Activated CD4-positive, CD25-positive, alpha-beta regulatory T cell treated with anti-CD3 and anti-CD28 coated beads, Interleukin-2, amount 50 U/mL, for 72 hours (primary cell): ENCODE data around the gene VRK3.
"Not testable (repeated sequence)": the region's sequence is repeated elsewhere in the genome, so short reads cannot be mapped to it uniquely, and the experiment has no call there.

ENCODE experiments used
- DNase-seq: peaks from one replicate; pipeline ENCODE4 v3.0.0; 2021

Gene VRK3, protein sequence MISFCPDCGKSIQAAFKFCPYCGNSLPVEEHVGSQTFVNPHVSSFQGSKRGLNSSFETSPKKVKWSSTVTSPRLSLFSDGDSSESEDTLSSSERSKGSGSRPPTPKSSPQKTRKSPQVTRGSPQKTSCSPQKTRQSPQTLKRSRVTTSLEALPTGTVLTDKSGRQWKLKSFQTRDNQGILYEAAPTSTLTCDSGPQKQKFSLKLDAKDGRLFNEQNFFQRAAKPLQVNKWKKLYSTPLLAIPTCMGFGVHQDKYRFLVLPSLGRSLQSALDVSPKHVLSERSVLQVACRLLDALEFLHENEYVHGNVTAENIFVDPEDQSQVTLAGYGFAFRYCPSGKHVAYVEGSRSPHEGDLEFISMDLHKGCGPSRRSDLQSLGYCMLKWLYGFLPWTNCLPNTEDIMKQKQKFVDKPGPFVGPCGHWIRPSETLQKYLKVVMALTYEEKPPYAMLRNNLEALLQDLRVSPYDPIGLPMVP

GRCh38 chr19:50025022-50025793, at the start of gene VRK3:
VRK3 (minus strand) TSS chr19:50025372; CDS start chr19:50016162, 9,210 bp downstream.
- DNase-seq, result peak; percentile 93

DNA sequence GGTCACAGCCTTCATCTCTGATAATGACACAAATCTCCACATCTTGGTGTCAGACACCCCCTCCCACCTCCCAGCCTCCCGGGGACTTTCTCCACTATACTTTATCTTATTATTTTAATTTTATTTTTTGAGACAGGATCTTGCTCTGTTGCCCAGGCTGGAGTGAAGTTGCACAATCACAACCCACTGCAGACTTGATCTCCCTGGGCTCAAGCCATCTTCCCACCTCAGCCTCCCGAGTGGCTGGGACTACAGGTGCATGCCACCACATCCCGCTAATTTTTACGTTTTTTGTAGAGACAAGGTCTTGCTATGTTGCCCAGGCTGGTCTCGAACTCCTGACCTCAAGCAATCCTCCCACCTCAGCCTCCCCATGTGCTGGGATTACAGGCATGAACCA, 43.2 kb upstream of the VRK3 start:
- not testable (repeated sequence) for DNase-seq

- DNase-seq, result no peak
These were observed 42.4 kb upstream of the VRK3 start for GRCh38 chr19:50067575-50067974.

- no peak for DNase-seq
These were observed 40.8 kb upstream of the VRK3 start for GRCh38 chr19:50065938-50066337.

DNA sequence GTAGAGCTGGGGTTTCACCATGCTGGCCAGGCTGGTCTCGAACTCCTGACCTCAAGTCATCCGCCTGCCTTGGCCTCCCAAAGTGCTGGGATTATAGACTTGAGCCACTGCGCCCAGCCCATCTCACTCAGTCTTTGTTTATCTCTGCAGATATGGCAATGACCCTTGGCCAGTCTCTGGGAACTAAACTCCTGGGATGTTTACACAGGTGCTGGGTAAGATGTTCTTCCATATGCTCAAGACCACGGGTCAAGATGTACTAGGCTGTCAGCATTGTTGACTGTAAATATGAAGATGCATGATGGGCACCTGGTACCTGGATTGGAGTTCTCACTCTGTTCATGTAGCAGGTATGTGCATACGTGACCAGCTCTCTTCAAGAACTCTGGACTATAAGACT, 36.5 kb upstream of the VRK3 start:
- DNase-seq, result no peak

DNA sequence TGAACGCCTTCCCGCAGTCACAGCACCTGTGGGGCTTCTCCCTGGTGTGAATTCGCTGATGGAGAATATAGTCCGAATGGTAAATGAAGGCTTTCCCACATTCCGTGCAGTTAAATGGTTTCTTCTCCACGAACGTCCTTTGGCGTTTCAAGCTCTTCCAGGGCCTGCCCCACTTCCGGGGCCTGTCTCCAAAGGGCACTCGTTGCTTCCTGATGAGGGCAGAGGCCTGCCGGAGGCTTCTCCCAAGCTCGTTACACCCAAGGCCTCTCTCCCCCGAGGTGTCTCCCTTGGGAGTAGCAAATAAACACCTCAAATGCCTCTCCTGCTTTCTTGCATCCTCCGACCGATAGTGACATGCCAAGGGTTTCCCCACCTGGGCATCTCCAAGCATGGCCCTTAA, 34.9 kb upstream of the VRK3 start:
- no peak for DNase-seq

- DNase-seq, result no peak
These were observed 33.9 kb upstream of the VRK3 start for GRCh38 chr19:50059045-50059444.

DNA sequence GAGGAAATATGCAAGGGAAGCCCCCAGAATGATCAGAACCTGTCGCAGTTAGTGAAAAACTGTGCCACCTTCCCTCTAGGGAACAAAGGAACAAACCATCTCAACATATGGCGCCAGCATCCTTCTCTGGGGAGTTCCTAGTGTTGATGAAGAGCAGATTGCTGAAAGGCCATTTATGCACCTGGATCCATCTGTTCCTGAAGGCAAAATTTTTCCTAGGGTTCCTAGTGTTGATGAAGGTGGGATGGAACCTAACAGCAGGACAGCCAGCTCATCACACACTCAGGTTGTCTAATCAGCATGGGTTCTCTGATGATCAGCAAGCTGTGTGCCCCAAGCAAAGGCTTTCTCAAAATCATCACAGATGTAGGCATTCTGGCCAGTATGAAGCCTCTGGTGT, 33.3 kb upstream of the VRK3 start:
- DNase-seq, result no peak

- DNase-seq, result no peak
These were observed 27.9 kb upstream of the VRK3 start for GRCh38 chr19:50053119-50053518.

GRCh38 chr19:50051964-50052363, 26.8 kb upstream of the VRK3 start:
- DNase-seq, result no peak

DNA sequence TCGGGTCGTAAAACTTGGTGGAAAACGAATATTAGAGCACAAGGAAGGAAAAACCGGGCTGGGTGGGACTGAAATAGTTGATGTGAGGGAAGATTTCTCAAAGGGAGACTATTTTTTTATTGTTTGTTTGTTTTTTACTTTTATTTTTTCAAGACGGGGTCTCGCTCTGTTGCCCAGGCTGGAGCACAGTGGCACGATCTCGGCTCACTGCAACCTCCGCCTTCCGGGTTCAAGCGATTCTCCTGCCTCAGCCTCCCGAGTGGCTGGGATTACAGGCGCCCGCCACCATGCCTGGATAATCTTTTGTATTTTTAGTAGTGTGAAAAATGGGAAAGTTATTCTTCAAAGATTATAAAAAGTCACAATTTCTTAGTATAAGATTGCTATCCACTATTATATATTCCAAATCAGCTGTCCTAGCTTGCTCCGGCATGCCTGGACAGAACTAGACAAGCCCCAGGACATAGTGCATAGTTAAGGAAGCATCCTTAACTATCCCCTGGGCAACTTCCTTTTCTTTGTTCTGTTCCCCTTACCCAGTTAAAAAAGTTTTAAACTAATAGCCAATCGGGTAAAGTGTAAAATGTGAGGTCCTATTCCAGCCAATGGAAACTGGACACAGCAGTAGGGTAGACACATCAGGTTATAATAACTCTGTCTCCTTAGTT, 26.2 kb upstream of the VRK3 start:
- DNase-seq, result not testable (repeated sequence)

DNA sequence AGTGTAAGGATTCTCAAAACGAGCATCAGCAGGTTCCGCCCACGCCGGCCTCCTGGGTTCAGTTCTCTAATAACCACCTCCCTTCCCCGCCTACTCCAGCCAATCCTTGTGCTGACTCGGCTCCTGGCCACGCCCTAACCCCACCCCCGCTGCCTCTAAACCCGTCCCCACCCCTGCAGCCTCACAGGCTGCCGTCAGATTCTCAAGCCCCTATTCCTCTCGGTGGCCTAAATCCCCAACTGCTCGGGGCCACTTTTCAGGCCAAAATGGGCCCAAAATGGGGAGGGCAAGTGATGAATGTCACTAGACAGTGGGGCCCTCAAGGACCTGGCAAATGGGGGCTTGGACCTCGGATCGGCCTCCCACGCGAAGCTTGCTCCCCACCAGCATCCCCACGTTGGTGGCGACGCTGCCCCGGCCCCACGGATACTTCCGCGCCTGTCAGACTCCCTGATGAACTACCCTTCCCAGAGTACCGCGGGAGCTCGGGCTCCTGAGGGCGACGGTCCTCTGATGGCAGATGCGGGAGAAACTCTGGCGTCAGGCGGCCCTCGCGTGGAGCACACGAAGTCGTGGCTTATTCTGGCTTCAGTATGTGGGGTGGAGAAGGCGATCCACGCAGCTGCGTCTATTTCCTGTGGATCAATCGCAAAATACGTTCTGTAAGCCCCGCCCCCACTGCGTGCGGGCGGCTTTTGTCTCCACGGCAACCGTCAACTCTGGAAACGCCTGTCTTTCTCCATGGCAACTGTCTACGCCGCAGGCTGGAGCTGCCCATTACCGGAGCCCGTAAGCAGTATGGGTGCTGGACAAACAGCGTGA, 25.4 kb upstream of the VRK3 start:
- DNase-seq, result peak; percentile 81

- DNase-seq, result no peak
These were observed 22.5 kb upstream of the VRK3 start for GRCh38 chr19:50047671-50048070.

DNA sequence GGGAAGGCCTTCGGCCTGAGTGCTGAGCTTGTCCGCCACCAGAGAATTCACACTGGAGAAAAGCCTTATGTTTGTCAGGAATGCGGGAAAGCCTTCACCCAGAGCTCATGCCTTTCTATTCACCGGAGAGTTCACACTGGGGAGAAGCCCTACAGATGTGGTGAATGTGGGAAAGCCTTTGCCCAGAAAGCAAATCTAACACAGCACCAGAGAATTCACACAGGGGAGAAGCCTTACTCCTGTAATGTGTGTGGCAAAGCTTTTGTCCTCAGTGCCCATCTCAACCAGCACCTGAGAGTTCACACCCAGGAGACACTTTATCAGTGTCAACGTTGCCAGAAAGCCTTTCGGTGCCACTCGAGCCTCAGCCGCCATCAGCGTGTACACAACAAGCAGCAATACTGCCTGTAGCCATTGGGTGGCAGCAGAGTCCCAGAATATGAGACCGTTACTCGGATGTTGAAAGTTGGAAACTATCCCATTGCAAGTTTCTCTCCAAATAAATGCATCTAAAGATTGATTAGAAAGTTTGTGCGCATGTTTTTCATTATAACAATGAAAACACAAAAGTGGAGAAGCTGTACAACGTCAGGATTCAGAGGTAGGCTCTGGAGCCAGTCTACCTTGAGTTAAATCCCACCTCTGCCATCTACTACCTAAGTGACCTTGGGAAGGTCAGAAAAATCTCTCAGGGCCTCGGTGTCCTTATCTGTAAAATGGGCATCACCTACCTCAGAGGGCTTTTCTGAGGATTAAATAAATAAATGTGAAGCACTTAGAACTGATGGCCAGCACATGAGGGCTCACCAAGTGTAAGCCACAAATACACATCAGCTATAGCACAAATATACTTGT, 21.7 kb upstream of the VRK3 start:
- DNase-seq, result peak; percentile 73

- no peak for DNase-seq
These were observed 19.8 kb upstream of the VRK3 start for GRCh38 chr19:50044922-50045321.

DNA sequence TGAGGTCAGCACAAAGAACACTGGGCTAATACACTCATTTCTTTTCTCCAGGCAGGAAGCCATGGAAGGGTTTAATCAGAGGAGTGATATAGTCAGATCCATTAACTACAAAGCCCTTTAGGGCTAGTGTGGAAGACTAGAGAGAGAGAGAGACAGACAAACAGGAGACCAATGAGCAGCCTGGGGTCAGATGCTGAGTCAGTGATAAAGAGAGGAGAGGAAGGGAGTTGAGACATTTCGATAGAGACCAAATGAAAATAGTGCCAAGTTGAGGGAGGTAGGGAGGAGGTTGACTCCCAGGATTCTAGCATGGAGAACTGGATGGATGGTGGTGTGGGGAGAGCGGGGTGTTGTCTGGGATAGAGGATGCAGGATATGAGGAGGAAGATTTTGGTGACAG, 18.8 kb upstream of the VRK3 start:
- no peak for DNase-seq

GRCh38 chr19:50042363-50043024, 17.3 kb upstream of the VRK3 start:
- DNase-seq, result no peak

- no peak for DNase-seq
These were observed 15.8 kb upstream of the VRK3 start for GRCh38 chr19:50040967-50041366.

DNA sequence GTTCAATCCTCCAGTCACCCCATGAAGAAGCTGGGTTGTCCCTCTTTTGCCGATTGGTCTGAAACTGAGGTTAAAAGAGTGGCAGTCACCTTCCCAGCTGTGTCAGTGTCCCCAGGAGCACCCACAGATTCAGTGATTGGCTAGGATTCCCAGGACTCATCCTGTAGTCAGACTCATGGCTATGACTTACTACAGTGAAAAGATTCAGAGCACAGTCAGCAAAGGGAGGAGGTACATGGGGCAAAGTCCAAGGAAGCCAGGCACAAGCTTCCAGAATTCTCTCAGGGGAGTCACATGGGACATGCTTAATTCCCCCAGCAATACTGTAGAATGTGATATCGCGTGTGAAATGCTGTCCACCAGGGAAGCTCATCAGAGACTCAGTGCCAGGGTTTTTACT, 14.8 kb upstream of the VRK3 start:
- no peak for DNase-seq

DNA sequence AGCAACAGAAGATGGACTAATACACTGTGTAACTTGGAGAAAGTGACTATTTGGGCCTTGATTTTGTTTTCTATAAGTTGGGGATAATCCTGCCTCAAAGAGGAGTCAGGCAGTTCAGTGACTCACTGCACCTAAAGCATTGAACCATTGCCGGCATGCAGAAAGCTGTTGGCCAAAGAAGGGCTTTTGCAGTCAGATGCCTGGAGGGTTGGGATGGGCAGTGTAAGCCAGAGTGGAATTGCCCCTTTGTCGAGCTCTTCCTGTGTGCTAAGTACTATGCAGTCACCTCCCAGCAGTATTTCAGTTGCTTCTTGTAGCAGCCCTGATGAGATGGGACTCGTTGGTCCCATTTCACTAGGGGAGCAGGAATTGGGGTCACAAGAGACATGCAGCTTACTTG, 11.7 kb upstream of the VRK3 start:
- DNase-seq, result no peak

- no peak for DNase-seq
These were observed 5.8 kb upstream of the VRK3 start for GRCh38 chr19:50030937-50031336.
